Gastroesophageal sphincter (tissue), 4 donors: ENCODE measurements around the gene TNPO2. TPM values are rescaled to one million over a fixed set of nuclear protein-coding genes. Genes with fewer than 3 reads are reported as not detected.

ENCODE experiments used
- ATAC-seq: fragments of 150-250 bp; one replicate; pipeline ENCODE4 v1.9.1; 2016; ENCODE audit warnings: mild to moderate bottlenecking, moderate library complexity
- H3K27ac ChIP-seq, 4 donors: fragments of 200-600 bp; sonication (generic) in 3 of 4; 1 replicate in 3 of 4; 2 replicates in 1 of 4; pipeline ENCODE4 v1.5.1; 2016 to 2019
- H3K27me3 ChIP-seq: fragments of 200-600 bp; sonication (generic); one replicate; pipeline ENCODE4 v1.5.1; 2019
- H3K36me3 ChIP-seq, 2 donors: fragments of 200-600 bp; sonication (generic); one replicate each; pipeline ENCODE4 v1.5.1; 2019; ENCODE audit warnings: control low read depth in 1 of 2
- H3K4me1 ChIP-seq, 3 donors: fragments of 200-600 bp; sonication (generic); 1 replicate in 2 of 3; 2 replicates in 1 of 3; pipeline ENCODE4 v1.5.1; 2016 to 2019; ENCODE audit warnings: control low read depth in 2 of 3
- H3K4me3 ChIP-seq, 2 donors: fragments of 200-600 bp; sonication (generic); one replicate each; pipeline ENCODE4 v1.5.1; 2019; ENCODE audit warnings: mild to moderate bottlenecking in 1 of 2, moderate library complexity in 1 of 2
- H3K9me3 ChIP-seq, 3 donors: fragments of 200-600 bp; sonication (generic); one replicate each; pipeline ENCODE4 v1.5.1; 2017 to 2019; ENCODE audit warnings: control low read depth in 2 of 3
- CTCF ChIP-seq, 4 experiments: fragments of 200-600 bp in 2 of 4; fragments of 450-650 bp in 2 of 4; sonication (generic) in 1 of 4; IDR thresholded peaks; one replicate each; pipeline ENCODE4 v1.5.1; 2017 to 2019; ENCODE audit warnings: antibody characterized with exemption in 4 of 4, mild to moderate bottlenecking in 2 of 4, moderate library complexity in 2 of 4
- EP300 ChIP-seq: sonication (generic); formaldehyde crosslinking; IDR thresholded peaks from one replicate; pipeline ENCODE4 v1.6.1; 2017; ENCODE audit warnings: antibody characterized with exemption, mild to moderate bottlenecking
- POLR2A ChIP-seq, 2 donors: fragments of 450-650 bp; IDR thresholded peaks; one replicate each; pipeline ENCODE4 v1.6.1; 2017; ENCODE audit warnings: antibody characterized with exemption in 2 of 2, mild to moderate bottlenecking in 2 of 2, moderate library complexity in 1 of 2
- POLR2AphosphoS5 ChIP-seq: sonication (generic); formaldehyde crosslinking; IDR thresholded peaks from one replicate; pipeline ENCODE4 v1.6.1; 2017; ENCODE audit warnings: antibody characterized with exemption
- WGBS, 2 donors: methylation state at CpG; one replicate each; pipeline ENCODE4 v1.1.5; 2018; ENCODE audit warnings: low coverage in 1 of 2; 5-methylcytosine and 5-hydroxymethylcytosine counted together
- total RNA-seq, 4 donors: library from RNA; depleted of rRNA; stranded (reverse); fragments of >200 nt; gene quantifications; one replicate each; pipeline ENCODE4 v1.1.0, GENCODE V29; 2016

Gene TNPO2
- total RNA-seq, 4 donors from 2014 or later: 52.0 to 89.2 (median 76.1) TPM

- ATAC-seq: peak; percentile 2
- Histone ChIP-seq H3K4me1 (peaks cover 0 to 24% (median 10%) of the 10 kb centered on the region in 3 donors), H3K4me3 (peak overlapping the region; percentile 67 to 90), H3K36me3 (peaks cover 0 to 30% of the 10 kb centered on the region in 2 donors), H3K9me3 (no peaks in the 10 kb centered on the region), H3K27ac (peak overlapping the region in 3 of 4 donors; percentile 86 to 93 (median 89)), H3K27me3 (no peaks in the 10 kb centered on the region)
- WGBS, 2 donors: no CpG with 5 or more reads among the region's 36 CpGs
- TF ChIP-seq POLR2A (IDR thresholded peaks at IDR 0.05) (no peak), EP300 (no peak), CTCF (IDR thresholded peaks at IDR 0.05) (no peak), POLR2AphosphoS5 (no peak)
Measured at GRCh38 chr19:12695997-12696365, 27.8 kb downstream of the TNPO2 start.

GRCh38 chr19:12695514-12695913, 28.2 kb downstream of the TNPO2 start:
- H3K4me3 ChIP-seq: peak overlapping the region; percentile 67 to 90
- H3K4me1 ChIP-seq: peaks cover 0 to 24% (median 10%) of the 10 kb centered on the region in 3 donors
- no peaks in the 10 kb centered on the region for H3K9me3 ChIP-seq
- no peak for TF ChIP-seq POLR2AphosphoS5
- TF ChIP-seq EP300: no peak
- no peak for TF ChIP-seq POLR2A (IDR thresholded peaks at IDR 0.05)
- TF ChIP-seq CTCF (IDR thresholded peaks at IDR 0.05): no peak
- no peak for ATAC-seq
- peaks cover 0 to 26% of the 10 kb centered on the region in 2 donors for H3K36me3 ChIP-seq
- H3K27ac ChIP-seq: no peak overlapping the region
- H3K27me3 ChIP-seq: no peaks in the 10 kb centered on the region
- no CpG with 5 or more reads among the region's 1 CpG for WGBS, 2 donors

- 60% methylated on average over 1 of the region's 2 CpGs; no CpG with 5 or more reads in 1 of the 2 donors for WGBS, 2 donors
- peaks cover 0 to 22% of the 10 kb centered on the region in 2 donors for H3K36me3 ChIP-seq
- no peak for TF ChIP-seq POLR2A (IDR thresholded peaks at IDR 0.05)
- no peak for TF ChIP-seq EP300
Measured at GRCh38 chr19:12695096-12695495, 28.6 kb downstream of the TNPO2 start.

GRCh38 chr19:12694641-12695040, 29.1 kb downstream of the TNPO2 start:
- Histone ChIP-seq H3K4me3 (no peak overlapping the region), H3K27me3 (no peaks in the 10 kb centered on the region), H3K4me1 (peaks cover 0 to 24% (median 10%) of the 10 kb centered on the region in 3 donors), H3K27ac (no peak overlapping the region), H3K36me3 (peaks cover 0 to 19% of the 10 kb centered on the region in 2 donors), H3K9me3 (no peaks in the 10 kb centered on the region)
- no peak for TF ChIP-seq EP300
- no peak for TF ChIP-seq CTCF (IDR thresholded peaks at IDR 0.05)
- TF ChIP-seq POLR2A (IDR thresholded peaks at IDR 0.05): no peak
- no peak for TF ChIP-seq POLR2AphosphoS5
- no peak for ATAC-seq
- 100% methylated on average over 1 to 2 of the region's 16 CpGs for WGBS, 2 donors

More at GRCh38 chr19:12695096-12695495, 28.6 kb downstream of the TNPO2 start:
- no peak for ATAC-seq
- Histone ChIP-seq H3K9me3 (no peaks in the 10 kb centered on the region), H3K4me1 (peaks cover 0 to 24% (median 10%) of the 10 kb centered on the region in 3 donors), H3K27ac (no peak overlapping the region), H3K4me3 (no peak overlapping the region), H3K27me3 (no peaks in the 10 kb centered on the region)

- H3K9me3 ChIP-seq: no peaks in the 10 kb centered on the region
- no peak overlapping the region for H3K4me3 ChIP-seq
- TF ChIP-seq CTCF (IDR thresholded peaks at IDR 0.05): no peak
- TF ChIP-seq POLR2AphosphoS5: no peak
- TF ChIP-seq POLR2A (IDR thresholded peaks at IDR 0.05): no peak
- no peak for TF ChIP-seq EP300
- peaks cover 0 to 24% (median 10%) of the 10 kb centered on the region in 3 donors for H3K4me1 ChIP-seq
- no peaks in the 10 kb centered on the region for H3K27me3 ChIP-seq
- H3K36me3 ChIP-seq: peaks cover 0 to 8% of the 10 kb centered on the region in 2 donors
- no peak for ATAC-seq
- H3K27ac ChIP-seq: no peak overlapping the region
- WGBS, 2 donors: 90% methylated on average over 2 of the region's 5 CpGs; no CpG with 5 or more reads in 1 of the 2 donors
Measured at GRCh38 chr19:12692960-12693359, 30.8 kb downstream of the TNPO2 start.
